Lower lobe of right lung (tissue), 2 donors: ENCODE data around the gene OSTM1. TPM values are rescaled to one million over a fixed set of nuclear protein-coding genes. Genes with fewer than 3 reads are reported as not detected.
"Not testable (repeated sequence)": the region's sequence is repeated elsewhere in the genome, so short reads cannot be mapped to it uniquely, and the experiment has no call there.

Source experiments
- ATAC-seq, 2 donors: fragments of 200-7000 bp; cut with Tn5 transposase; one replicate each; pipeline ENCODE4 v1.9.1; 2020 to 2022; ENCODE audit warnings: mild to moderate bottlenecking in 2 of 2, moderate library complexity in 2 of 2
- DNase-seq: peaks from one replicate; pipeline ENCODE4 v3.0.0-alpha.2; 2020
- H3K27ac ChIP-seq: fragments of 200-600 bp; one replicate; pipeline ENCODE4 v1.8.0; 2022
- H3K27me3 ChIP-seq: fragments of 200-600 bp; one replicate; pipeline ENCODE4 v1.8.0; 2022; ENCODE audit warnings: low read depth
- H3K36me3 ChIP-seq: fragments of 200-600 bp; one replicate; pipeline ENCODE4 v1.8.0; 2022; ENCODE audit warnings: mild to moderate bottlenecking
- H3K4me1 ChIP-seq: fragments of 200-600 bp; one replicate; pipeline ENCODE4 v1.8.0; 2022
- H3K4me3 ChIP-seq: fragments of 200-600 bp; one replicate; pipeline ENCODE4 v1.8.0; 2022; ENCODE audit warnings: mild to moderate bottlenecking
- H3K9me3 ChIP-seq: fragments of 200-600 bp; one replicate; pipeline ENCODE4 v1.8.0; 2022
- CTCF ChIP-seq: fragments of 200-600 bp; IDR thresholded peaks from one replicate; pipeline ENCODE4 v1.8.0; 2022; ENCODE audit warnings: antibody characterized with exemption, mild to moderate bottlenecking
- intact Hi-C: fragments of 100-400 bp; cut with DNase I; formaldehyde crosslinking; loops from one replicate; pipeline ENCODE4 v1.11.0; 2022
- total RNA-seq: library from RNA; stranded (reverse); fragmentation: NEBNext Ultra II Directional; extraction: Animal tissue kit (Norgen Biotek cat#: 25700); gene quantifications from one replicate; pipeline ENCODE4 v1.2.1, GENCODE V29; 2021
- donor health status: DM: no; HTN: yes; CAD: no; lungs with severe emphysema.

The OSTM1 gene
- total RNA-seq, 1 donor from 2014 or later, result 63.8 TPM

GRCh38 chr6:108020472-108021116 lies 53.9 kb downstream of the OSTM1 start:
- intact Hi-C loops, result no loop called here
- no peak for ATAC-seq

GRCh38 chr6:108016283-108016682 lies 58.3 kb downstream of the OSTM1 start:
- H3K4me3 ChIP-seq, ATAC-seq, intact Hi-C loops, H3K36me3 ChIP-seq, H3K27ac ChIP-seq, H3K9me3 ChIP-seq, DNase-seq, H3K4me1 ChIP-seq, H3K27me3 ChIP-seq: not testable (repeated sequence)

More at GRCh38 chr6:108020472-108021116, 53.9 kb downstream of the OSTM1 start:
- H3K4me3 ChIP-seq, result no peak overlapping the region
- no peak overlapping the region for H3K27ac ChIP-seq
- no peaks in the 10 kb centered on the region for H3K4me1 ChIP-seq
- no peak for TF ChIP-seq CTCF
- H3K27me3 ChIP-seq, result no peaks in the 10 kb centered on the region
- H3K36me3 ChIP-seq, result no peaks in the 10 kb centered on the region
- H3K9me3 ChIP-seq, result no peaks in the 10 kb centered on the region
- no peak for DNase-seq

GRCh38 chr6:108013787-108014439 lies 60.6 kb downstream of the OSTM1 start:
- H3K27me3 ChIP-seq, result no peaks in the 10 kb centered on the region
- intact Hi-C loops, result no loop called here
- ATAC-seq (no peak), DNase-seq (no peak)
- no peak for TF ChIP-seq CTCF
- peaks cover 9% of the 10 kb centered on the region for H3K9me3 ChIP-seq
- no peak overlapping the region for H3K27ac ChIP-seq
- H3K4me3 ChIP-seq, result no peak overlapping the region
- H3K36me3 ChIP-seq, result no peaks in the 10 kb centered on the region
- H3K4me1 ChIP-seq, result no peaks in the 10 kb centered on the region

- H3K9me3 ChIP-seq, result peaks cover 9% of the 10 kb centered on the region
- H3K36me3 ChIP-seq, result no peaks in the 10 kb centered on the region
- no peaks in the 10 kb centered on the region for H3K27me3 ChIP-seq
- intact Hi-C loops, result no loop called here
- H3K27ac ChIP-seq, result no peak overlapping the region
- ATAC-seq (no peak), DNase-seq (no peak)
- TF ChIP-seq CTCF, result no peak
- H3K4me1 ChIP-seq, result no peaks in the 10 kb centered on the region
- H3K4me3 ChIP-seq, result no peak overlapping the region
Measured at GRCh38 chr6:108009894-108010293, 64.6 kb downstream of the OSTM1 start.

GRCh38 chr6:108009258-108009657 lies 65.3 kb downstream of the OSTM1 start:
- H3K27ac ChIP-seq, intact Hi-C loops, H3K4me1 ChIP-seq, ATAC-seq, H3K4me3 ChIP-seq, DNase-seq, H3K27me3 ChIP-seq, H3K9me3 ChIP-seq, H3K36me3 ChIP-seq: not testable (repeated sequence)

- intact Hi-C loops, result no loop called here
- ATAC-seq, result no peak
- TF ChIP-seq CTCF, result no peak
- no peaks in the 10 kb centered on the region for H3K27me3 ChIP-seq
- H3K4me3 ChIP-seq, result no peak overlapping the region
- H3K36me3 ChIP-seq, result no peaks in the 10 kb centered on the region
- H3K4me1 ChIP-seq, result no peaks in the 10 kb centered on the region
- no peak overlapping the region for H3K27ac ChIP-seq
- DNase-seq, result no peak
- H3K9me3 ChIP-seq, result peaks cover 9% of the 10 kb centered on the region
Measured at GRCh38 chr6:108008363-108008762, 66.2 kb downstream of the OSTM1 start.
